Fibroblast of skin of back (primary cell): ENCODE results near the gene CXCL5.
"Not testable (repeated sequence)": the region's sequence is repeated elsewhere in the genome, so short reads cannot be mapped to it uniquely, and the experiment has no call there.

ENCODE experiments used
- DNase-seq: peaks from one replicate; pipeline ENCODE4 v3.0.0-alpha.2; 2013

CXCL5 gene

DNA sequence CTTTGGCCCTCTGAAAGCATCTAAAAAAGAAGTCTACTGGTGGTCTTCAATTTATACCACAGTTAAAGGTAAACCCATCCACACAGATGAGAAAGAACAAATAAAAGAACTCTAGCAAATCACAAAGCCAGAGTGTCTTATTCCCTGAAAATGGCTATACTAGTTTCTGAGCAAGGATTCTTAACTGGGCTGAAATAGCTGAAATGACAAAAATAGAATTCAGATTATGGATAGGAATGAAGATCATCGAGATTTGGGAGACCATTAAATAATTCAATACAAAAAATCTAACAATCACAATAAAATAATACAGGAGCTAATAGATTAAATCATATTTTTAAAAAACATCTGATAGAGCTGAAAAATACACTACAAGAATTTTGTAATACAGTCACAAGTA, 28.5 kb downstream of the CXCL5 start:
- DNase-seq: no peak

DNA sequence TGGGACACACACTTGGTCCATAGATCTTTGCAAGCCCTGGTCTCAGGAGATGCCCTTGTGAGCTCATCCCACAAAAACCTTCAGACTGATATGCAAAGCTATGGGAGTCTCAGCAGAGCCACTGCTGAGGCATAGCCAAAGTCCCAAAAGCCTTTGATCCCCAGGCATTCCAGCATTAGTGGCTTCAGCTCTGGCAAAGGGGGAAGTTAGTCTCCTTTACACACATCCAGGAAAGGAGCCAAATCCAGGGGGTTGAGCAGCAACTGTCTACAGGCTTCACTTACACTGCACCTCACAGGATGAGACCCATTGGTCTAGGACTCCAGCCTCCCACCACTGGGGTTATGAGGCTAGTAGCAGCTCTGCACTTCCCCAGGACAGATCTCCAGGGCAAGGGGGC, 30.6 kb downstream of the CXCL5 start:
- DNase-seq: no peak

DNA sequence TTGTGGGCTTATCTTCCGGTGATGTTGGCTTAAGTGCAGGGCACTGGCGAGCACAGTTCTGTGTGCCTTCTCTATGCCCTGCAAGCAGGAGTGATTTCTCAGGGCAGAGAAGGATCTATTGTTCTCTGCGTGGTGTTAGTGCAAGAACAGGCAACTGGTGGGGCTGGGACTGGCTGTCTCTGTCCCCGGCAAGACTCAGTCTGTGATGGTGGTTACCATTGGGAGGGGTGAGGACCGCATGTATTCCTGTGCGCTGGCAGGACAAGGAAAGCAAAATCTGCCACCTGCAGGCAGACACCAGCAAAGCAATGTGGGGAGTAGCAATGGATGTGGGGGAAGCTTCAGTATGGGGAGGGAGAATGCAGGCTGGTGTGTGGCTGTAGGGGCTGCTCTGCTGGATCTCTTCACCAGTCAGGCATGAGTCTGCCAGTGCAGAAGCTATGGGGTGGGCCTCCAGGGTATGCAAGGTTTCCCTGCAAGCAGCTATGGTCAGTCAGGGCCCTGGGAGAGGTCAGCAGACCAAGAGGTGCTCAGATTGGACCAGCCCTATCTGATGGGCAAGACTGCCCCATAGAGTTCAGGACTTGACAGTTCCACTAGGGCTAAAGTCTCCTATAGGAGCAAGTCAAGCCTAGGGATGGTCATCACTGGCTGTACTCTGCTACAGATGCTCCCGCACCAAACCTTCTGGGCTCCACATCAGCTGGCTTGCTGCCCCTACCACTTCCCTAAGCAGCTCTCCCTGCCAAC, 33.4 kb downstream of the CXCL5 start:
- no peak for DNase-seq

DNA sequence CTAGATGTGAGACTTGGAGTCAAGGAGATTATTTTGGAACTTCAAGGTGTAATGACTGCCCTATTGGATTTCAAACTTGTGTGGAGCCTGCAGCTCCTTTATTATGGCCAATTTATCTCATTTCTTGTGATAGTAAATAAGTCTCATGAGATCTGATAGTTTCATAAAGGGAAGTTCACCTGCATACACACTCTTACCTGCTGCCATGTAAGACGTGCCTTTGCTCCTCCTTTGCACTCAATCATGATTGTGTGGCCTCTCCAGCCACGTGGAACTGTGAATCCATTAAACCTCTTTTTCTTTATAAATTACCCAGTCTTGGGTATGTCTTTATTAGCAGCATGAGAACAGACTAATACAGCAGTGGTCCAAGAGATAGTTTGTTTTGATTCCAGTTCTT, 35.8 kb downstream of the CXCL5 start:
- no peak for DNase-seq

DNA sequence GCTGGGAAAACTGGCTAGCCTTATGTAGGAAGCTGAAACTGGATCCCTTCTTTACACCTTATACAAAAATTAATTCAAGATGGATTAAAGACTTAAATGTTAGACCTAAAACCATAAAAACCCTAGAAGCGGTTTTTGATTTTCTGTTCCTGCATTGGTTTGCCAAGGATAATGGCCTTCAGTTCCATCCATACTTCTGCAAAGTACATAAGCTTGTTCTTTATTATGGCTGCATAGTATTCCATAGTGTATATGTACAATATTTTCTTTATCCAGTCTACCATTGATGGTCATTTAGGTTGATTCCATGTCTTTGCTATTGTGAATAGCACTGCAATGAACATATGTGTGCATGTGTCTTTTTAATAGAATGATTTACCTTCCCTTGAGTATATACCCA, 39.4 kb downstream of the CXCL5 start:
- not testable (repeated sequence) for DNase-seq

DNA sequence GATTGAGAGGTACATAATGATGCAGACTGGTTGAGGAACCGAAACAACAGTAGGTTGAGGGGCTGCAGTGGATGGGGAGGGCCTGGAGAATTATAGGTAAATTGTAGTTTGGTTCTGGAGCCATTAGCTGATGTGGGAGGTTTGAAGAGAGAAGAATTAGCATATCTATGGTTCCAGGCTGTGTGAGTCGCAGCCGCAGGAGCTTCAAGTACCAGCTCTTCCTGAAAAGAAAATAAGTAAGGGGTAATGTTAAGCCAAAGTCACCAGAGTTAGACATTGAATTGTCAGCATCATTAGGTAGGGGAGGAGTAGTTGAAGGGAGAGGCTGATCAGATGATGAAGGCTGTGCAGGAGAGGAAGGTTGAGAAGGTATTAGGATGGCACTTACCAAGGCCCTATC, 46.1 kb downstream of the CXCL5 start:
- DNase-seq: no peak

DNA sequence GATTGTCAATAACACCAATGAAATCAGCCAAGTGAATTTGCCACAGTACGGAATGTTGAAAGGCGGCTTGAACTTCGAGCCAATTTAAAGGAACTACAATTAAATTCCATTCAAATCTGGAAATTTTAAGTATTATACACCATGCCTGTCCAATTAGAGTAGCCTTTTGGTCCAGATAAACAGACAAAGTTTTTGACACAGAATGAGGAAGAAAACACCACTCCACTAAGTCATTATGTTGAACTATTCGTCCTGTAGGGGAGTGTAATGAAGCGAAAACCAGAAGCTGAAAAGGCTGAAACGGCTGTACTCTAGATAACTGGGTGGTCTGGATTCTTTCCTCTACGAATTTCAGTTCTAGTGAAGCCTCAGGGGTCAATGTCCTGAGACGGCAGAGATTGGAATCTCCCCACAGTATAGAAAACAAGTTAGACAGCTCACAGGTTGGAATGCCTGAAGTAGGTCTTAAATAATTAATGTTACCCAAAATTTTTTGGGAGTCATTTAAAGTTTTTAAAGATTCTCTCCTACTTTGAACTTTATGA, 48.0 kb downstream of the CXCL5 start:
- DNase-seq: not testable (repeated sequence)

DNA sequence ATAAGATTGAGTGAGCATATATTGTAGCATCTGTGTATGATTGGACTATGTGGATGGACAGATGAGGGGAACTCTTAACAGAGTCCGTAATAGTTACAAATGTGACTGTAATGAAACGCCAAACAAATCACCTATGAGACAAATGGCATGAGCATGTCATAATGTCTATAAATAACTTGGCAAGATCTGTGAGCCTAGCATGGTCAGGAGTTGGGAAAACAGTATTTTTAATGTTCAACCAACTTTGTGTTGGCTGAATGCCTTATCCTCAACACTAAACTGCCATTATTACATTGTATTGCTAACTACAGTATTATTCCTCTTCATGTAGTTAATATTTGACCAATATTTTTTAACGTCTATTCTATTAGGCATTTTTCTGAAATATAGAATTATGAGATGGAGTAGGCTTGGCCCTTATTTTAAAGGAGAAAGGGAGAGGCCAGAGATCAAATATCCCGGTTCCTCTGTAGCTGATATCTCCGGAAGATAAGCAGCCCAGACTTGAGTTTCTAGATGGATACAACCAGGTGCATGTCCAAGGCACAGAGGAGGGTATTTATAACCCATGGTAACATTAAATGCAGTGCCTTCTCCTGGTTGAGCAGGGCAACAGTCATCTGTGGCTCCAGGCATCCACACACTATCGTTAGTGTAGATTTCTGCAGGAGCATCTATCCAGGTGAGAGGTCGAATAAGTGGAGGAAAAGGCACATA, 49.3 kb downstream of the CXCL5 start:
- DNase-seq: no peak

DNA sequence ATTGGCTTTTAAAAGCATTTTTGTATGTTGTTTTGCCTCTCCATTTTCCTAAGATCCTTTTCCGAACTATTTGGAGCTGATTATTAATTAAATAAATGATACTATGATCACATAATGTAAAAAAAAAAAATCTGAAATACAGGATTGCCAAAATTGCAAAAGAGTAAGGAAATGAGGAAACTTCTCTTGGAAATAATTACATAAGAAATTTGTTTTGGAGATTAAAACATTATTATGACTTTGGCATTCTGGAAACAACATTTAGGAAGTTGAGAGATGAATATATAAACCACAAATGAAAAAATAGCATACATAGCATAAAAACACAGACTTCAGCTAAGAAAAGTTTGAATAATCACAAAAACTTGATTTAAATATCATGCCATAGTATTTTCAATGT, 50.2 kb downstream of the CXCL5 start:
- DNase-seq: no peak

DNA sequence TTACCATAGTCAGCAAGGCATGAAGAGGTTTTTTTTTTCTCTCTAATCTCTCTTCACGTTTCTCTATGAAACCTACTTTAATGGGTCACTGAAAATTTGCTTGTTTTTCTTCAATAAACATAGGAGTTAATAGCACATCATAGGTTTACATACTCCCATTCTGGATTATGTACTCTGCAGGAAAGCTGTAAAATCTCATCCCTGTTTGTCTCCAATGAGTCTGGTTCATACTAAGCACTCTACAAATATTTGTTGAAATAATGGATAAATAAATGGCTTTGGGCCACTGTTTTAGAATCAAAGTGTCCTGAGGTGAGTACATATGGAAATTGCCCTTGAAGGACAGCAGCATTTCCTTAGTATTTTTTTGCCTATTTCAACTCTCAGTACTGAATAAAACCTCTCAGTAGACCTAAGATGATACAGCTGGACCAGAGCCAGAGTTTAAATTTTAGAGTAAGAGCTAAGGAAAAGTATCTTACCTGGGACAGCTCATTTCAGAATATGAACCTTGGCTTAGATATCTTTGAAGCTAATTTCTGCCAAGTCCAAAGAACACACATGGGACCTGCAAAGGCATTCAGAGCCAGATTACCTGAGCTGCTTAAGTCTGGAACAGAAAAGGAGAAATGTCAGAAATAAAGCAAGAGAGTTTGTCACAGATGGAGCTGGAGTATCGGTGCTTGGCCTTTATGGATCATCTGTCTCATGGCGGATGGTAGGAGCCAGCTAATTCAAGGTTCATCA, 51.1 kb downstream of the CXCL5 start:
- DNase-seq: no peak

DNA sequence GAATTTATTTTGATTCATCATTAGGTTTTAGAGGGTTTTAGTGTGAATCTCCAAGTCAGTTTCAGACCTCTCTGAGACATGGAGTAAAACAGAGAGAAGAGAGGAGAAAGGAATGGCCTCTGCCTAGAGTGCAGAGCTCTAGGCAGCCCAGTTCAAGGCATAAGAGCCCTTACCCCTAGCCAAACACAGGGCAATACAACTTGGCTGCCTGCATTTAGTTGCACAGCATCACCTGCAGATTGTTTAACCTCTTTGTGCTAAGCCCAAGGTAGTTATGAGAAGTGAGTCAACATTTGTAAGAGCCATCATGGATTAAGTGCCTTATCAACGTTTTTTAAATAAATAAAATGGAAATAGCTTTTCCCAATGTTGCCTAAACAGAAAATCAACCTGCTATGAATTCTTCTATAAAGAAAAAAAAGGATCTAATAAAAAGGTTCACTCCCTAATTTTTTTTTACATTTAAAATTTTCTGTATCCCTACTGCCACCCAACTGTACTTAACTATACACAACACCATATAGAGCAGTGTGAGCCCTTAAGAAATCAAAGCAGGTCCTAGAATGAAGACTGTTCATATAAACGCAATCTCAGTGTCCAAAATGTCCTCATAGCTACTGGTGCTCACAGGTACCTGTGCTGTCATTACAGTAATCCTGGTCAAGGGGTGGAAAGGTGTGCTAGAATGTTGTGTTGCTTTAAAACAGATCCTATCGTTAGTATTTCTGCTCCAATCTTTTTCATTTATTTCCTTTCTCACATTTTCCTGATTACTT, 52.6 kb downstream of the CXCL5 start:
- no peak for DNase-seq
